GM19193 (cell line): ENCODE measurements around the gene UNKL.

Experiments used
- POLR2A ChIP-seq: IDR thresholded peaks from 4 replicates; pipeline ENCODE4 v1.6.1; 2011; ENCODE audit not compliant: insufficient read depth, insufficient read length; ENCODE audit errors: extremely low read depth

Gene UNKL

DNA sequence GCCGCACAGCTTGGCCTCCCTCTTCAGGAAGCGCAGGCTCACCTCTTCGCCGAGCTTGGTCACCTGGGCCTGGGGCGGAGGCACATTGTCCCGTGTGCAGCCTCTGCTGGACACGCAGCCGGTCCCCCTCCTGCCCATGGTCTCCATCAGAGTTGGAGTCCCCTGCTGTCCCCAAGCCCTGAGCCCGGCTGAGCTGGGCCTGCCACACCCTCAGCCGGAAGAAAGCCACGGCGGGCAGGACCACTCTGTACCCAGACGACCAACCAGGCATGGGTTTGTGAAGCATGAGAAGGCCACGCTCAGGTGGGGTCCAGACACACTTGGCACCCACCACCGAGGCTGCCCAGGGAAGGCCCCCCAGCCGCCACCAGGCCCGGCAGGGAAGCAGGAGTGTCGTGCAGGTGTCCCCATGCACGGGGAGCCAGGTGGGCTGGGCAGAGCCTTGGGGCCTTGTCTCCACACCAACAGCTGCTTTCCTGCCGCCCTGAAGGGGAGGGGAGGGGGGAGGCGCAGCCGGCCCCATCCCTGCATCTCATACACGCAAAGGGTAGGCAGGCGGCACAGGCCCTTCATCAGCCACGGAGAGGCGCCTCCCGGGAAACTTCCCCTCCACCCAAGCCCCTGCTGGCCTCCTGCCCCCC lies 24.7 kb upstream of the UNKL start:
- TF ChIP-seq POLR2A: no peak

DNA sequence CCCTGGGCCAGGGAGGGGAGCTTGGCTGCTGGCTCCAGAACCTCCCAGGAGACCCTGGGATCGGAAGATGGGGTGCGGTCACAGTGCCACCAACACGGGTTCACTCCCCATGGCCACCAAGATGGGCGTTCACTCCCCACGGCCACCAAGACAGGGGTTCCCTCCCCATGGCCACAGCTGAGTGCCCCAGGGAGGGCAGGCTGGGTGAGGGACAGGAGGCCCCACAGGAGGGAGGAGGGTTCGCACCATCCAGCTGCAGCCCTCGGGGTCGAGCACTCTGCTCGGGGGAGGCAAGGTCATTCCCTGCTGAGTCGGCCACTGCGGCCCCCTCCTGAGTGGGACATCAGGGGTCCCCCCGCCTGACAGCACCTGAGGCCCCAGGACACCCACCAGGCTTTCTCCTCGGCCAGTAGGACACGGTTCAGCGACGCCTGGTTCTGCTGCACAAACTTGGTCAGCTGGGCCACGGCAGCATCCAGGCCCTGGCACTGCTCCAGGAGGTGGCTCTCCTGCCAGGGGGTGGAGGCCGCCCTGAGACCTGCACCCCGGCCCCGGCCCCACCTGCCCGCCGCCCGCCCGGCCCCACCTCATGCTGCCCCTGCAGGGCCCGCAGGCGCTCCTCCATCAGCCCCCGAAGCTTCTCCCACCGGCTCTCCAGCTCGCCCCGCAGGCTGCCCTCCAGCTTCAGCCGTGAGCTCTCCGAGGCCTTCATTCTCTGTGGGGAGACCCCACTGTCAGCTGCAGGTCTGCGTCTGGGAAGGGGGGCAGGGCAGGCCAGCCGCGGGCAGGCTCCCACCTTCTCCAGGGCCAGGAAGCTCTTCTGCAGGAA lies 23.9 kb upstream of the UNKL start:
- no peak for TF ChIP-seq POLR2A

DNA sequence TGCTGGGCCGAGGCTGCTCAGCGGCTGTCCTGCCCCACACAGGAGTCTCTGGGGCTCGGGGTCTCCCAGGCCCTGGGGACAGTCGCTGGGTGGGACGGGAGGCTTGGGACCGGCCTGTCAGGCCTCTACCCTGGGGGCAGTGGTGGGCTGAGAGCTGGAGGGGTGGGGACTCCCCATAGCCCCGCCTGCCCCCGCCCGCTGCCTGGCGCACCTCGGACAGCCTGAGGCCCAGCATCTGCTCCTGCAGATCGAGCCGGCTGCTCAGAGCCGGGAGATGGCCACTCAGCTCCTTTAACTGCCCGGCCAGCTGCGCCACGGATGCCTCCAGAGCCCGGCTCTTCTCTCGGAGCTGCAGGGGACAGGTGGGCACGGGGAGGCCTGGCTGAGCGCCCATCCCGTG lies 23.1 kb upstream of the UNKL start:
- TF ChIP-seq POLR2A: no peak

DNA sequence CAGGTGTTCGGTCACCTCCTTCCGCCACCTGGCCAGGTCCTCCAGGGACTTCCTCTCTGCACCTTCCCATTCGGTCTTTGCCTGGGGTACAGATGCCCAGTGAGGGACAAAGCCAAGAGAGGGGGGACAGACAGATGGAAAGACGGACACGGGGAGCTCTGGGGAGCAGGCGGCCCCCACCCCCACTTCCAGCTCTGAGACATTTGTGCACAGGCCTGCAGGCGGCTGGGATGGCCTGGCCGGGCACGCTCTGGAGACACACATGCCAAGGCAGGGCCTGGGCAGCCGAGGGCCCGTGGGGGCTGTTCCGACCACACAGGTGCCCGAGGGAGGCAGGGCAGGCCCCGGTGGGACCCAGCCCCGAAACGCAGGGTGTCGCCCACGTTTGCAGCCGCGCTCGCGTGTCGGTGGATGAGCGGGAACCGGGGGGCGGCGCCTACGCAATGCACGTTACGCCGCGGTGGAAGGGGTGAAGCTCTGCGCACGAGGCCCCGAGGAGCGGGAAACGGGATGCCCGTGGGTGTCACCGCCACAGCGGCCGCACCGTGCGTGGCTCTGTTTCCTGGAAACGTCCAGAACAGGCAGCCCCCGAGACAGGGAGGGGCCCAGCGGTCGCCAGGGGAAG lies 22.3 kb upstream of the UNKL start:
- TF ChIP-seq POLR2A: no peak

DNA sequence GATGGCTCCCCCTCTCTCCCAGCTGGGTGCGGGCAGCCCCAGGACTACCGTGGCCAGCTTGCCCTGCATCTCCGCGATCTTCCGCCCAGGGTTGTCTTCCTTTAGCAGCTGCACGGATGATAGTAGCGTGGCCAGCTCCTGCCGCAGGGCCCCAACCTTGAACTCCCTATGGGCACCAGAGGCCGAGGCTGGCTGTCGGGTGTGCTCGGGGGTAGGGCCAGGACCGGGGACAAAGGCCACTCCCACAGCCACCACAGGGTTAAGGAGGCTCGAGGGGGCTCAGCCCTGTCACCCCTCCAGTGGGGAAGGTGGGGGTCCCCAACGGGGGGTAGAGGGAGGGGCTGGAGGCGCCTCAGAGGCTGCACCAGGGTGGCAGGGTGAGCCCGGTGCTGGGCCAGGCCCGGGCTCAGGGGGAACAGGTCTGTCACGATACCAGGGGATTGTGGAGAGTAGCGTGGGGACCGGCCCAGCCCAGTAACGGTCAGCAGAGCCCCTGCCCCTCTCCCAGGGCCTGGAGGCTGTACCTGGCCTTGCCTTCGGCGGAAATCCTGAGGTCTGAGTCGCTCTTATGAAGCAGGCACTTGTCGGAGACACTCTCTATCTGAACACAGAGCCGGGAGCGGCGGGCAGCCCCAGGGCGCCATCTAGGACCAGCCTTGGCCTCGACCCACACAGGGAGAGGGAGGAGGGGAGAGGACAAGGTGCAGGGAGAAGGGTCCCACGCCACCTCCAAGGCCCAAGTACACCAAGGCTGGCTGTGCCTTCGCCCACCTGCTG lies 21.6 kb upstream of the UNKL start:
- no peak for TF ChIP-seq POLR2A

DNA sequence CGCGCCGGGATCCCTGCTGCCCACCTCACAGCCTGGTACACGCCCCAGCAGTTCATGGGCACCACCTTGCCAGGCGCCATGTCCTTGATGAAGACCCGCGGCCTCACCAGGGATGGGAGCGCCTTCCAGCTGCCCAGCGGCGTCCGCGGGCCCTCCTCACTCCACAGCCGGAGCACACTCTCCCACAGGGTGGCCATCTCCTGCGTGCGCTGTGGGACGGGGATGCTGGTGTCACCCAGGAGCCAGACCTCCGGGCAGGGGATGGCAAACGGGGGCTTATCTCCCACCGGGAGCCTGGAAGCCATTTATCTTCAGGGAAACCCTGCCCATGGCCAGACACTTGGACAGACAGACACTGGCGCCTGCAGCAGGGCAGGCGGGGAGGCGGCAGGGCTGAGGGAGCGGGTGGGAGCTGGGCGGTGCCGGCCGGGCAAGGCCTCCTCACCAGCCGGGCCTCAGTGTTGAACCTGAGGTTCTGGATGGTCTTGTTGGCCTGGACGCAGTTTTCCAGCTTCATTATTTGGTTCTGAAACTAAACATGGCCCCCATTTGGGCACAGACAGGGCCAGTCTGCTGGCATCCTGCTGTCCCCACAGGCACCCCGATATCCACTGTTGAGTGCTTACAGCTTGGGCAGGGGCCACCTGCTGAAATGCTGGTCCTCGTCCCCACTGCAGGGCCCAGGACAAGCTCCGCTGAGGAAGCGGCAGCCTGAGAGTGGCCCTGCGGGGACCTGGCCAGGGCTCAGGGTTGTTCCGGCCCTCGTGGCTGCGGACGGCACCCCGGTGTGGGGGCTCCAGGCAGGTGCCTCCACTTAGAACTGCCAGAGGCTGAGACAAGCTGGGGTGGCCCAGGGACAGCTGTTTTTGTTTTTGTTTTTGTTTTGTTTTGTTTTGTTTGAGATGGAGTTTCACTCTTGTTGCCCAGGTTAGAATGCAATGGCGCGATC lies 20.4 kb upstream of the UNKL start:
- TF ChIP-seq POLR2A: no peak

DNA sequence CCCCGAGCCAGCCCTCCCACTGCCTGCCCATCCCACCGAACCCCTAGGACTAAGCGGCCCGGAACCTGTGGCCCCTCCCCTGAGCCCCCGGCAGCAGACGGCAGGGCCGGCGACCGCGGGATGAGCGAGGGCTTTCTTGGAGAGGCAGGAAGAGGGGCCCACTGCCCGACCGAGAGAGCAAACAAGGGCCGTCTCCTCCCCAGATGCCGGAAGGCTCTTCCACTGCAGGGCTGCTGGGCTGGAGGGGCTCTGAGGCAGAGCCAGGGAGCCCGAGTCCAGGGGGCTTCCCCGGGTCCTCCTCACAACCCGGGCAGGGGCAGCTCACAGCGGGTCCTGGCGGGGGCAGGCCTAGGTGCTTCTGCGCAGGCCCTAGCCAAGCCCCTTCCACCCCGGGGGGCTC lies 19.3 kb upstream of the UNKL start:
- no peak for TF ChIP-seq POLR2A

DNA sequence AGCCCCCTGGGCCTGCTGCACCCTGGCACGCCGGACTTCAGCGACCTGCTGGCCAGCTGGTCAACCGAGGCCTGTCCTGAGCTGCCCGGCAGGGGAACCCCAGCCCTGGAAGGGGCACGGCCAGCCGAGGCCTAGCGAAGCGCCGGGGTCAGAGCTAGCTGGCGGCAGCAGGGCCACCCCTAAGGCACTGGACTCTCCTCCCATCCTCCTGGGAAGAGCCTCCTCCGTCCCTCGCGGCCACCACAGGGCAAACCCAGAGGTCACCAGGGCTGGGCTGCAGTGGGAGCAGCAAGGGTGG lies 18.7 kb upstream of the UNKL start:
- TF ChIP-seq POLR2A: no peak

DNA sequence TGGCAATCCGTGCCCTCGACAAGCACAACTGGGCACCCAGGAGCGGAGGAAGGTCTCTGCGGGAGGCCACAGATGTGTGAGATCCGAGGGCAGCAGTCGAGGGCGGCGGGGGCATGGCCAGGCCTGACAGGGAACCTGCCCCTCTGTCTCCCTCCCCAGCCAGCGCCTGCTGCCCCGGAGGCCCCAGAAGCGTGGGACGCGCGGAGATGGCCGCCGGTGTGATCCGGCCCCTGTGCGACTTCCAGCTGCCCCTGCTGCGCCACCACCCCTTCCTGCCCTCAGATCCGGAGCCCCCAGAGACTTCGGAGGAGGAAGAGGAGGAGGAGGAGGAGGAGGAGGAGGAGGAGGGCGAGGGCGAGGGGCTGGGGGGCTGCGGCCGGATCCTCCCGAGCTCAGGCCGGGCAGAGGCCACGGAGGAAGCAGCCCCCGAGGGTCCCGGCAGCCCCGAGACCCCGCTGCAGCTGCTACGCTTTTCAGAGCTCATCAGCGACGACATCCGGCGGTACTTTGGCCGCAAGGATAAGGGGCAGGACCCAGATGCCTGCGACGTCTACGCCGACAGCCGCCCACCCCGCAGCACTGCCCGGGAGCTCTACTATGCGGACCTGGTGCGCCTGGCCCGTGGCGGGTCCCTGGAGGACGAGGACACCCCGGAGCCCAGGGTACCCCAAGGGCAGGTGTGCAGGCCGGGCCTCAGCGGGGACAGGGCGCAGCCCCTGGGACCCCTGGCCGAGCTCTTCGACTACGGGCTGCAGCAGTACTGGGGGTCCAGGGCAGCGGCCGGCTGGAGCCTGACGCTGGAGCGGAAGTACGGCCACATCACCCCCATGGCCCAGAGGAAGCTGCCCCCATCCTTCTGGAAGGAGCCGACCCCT lies 18.1 kb upstream of the UNKL start:
- TF ChIP-seq POLR2A: no peak

DNA sequence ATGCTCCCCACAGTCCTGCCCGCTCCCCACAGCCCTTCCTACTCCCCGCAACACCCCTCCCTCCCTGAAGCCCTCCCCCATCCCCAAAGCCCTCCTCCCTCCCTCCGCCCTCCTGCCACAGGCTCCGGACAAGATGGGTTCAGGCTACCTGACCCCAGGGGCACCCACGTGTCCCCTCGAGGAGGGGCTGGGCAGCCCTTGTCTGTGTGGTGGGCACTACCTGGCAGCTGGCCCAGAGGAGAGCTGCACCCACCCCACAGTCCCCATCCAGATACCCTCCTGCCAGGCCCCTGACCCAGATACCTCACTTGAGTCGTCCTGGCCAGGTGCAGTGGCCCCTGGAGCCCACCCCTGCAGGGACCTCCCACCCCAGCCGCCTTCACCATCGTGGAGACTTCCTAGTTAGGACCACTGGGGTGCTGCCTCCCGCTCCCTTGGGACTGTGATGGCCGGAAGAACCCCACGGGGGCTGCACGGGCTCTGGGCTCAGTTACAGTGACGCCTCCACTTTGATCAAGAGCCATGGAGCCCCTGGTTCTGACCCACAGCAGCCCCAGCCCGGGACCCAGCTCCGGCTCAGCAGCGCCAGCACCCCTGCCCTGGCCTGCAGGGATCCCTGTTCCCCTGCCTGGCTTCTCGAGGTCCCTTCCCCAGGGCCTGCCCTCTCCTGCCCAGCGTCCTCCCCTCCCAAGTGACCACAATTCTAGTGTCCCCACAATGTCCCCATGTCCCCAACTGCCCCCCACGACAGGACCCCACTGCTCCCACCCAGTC lies 17.2 kb upstream of the UNKL start:
- no peak for TF ChIP-seq POLR2A

DNA sequence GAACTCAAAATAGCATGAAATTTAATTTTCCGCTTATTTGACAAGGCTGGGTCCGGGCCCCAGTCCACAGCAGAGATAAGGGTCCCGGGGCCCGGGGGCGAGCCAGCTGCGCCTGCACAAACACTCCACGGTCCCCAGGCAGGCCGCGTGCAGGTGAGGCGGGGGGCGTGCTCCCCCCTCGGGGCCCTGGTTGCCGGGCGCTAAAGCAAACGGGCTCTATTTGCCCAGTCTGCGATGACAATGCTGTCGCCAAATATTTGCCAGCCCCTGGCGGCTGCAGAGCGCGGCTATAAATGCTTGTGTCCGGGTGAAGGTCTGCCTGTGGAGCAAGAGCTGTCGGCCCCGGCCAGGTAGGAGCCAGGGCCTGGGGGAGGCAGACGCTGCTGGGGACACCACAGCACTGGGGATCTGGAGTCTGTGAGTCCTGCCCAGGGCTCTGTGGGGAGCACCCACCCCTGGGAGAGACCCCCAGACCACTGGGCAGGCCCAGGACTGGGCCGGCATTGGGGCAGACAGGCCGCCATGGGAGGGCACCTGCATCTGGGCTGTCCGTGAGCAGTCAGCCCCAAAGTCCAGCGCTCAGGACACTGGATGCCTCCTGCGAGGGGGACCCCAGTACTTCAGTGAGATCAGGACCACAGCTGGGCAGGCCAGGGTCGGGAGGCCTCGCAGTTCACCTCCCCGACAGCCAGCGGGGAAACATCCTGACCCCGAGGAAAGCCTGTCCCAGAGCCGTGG lies 16.4 kb upstream of the UNKL start, which contains the start of gene PERCC1:
PERCC1 (plus strand) TSS at position 320 of the 738 bp plus-strand sequence. CDS start 1,516 bp downstream, outside the sequence.
- TF ChIP-seq POLR2A: no peak

DNA sequence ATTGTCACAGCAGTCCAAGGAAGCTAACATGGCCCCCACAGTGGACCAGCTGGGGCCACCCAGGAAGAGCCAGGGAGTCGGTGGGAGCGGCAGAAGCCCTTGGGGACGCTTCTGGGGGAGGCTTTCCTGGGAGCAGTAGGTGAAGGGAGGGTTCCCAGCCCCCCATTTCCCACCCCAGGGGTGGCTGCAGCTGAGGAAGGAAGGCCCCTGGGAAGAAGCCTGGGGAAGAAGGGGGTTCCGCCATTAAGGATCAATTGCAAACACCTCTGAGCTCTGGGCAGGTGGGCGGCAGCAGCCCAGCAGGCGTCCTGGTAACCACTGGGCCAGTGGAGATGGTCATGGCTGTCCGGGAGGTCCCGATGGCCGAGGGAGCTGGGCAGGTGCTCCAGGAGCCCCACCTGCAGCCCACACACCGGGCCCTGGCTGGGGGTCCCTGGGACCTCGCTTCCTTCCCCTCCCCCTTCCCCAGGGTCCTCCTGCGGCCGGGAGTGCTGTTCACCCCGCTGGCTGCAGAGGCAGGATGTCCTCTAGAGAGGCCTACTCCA lies 15.8 kb upstream of the UNKL start:
- TF ChIP-seq POLR2A: no peak

DNA sequence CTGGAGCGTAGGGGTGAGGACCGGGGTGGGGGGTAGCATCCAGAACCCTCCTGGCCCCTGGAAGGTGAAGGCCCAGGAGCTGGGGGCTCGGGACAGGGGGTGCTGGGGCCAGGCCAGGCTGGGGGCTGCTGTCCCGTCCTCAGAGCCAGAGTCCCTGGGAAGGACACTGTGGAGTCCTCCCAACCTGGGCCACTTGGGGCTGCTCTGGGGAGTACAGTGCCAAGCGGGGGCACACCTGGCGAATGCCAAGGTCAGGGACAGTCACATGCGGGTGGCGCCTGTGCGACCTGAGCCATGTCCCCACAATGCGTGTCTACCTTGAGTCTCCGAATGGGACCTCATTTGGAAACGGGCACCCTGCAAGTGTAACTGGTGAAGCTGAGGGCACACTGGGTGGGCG lies 15.1 kb upstream of the UNKL start:
- no peak for TF ChIP-seq POLR2A
